HepG2 (cell line): ENCODE measurements around the gene BPIFB2. TPM values are rescaled to one million over a fixed set of nuclear protein-coding genes. Genes with fewer than 3 reads are reported as not detected.

Experiments used
- KDM4B ChIP-seq: sonication (generic); formaldehyde crosslinking; IDR thresholded peaks from 2 replicates; pipeline ENCODE4 v1.4.0; 2020; ENCODE audit warnings: missing genetic modification reagents
- MAFK ChIP-seq, 2 experiments: IDR thresholded peaks in 1 of 2; conservative IDR thresholded peaks in 1 of 2; 2 replicates each; pipeline ENCODE4 v1.6.1; 2011; ENCODE audit warnings: improper control_type of control experiment in 2 of 2, low read length in 2 of 2
- MTA3 ChIP-seq: sonication (generic); formaldehyde crosslinking; IDR thresholded peaks from 2 replicates; pipeline ENCODE4 v1.4.0; 2020; ENCODE audit warnings: missing genetic modification reagents
- NFE2 ChIP-seq: sonication (generic); formaldehyde crosslinking; IDR thresholded peaks from 2 replicates; pipeline ENCODE4 v1.4.0; 2020; ENCODE audit warnings: missing genetic modification reagents
- SRSF1 ChIP-seq: fragments of 200-400 bp; formaldehyde crosslinking; optimal IDR thresholded peaks from 2 replicates; pipeline ENCODE3; 2017; ENCODE audit warnings: mild to moderate bottlenecking, low read depth, low read length, moderate library complexity
- SRSF9 ChIP-seq: fragments of 200-400 bp; formaldehyde crosslinking; IDR thresholded peaks from 2 replicates; pipeline ENCODE4 v1.6.1; 2018; ENCODE audit warnings: borderline replicate concordance, mild to moderate bottlenecking, low read depth, low read length; ENCODE audit not compliant: insufficient read depth, poor library complexity, severe bottlenecking
- TEAD3 ChIP-seq: optimal IDR thresholded peaks from 2 replicates; pipeline ENCODE3; 2016; ENCODE audit warnings: borderline replicate concordance
- TSC22D2 ChIP-seq: sonication (generic); formaldehyde crosslinking; IDR thresholded peaks from 2 replicates; pipeline ENCODE4 v1.5.1; 2020; ENCODE audit warnings: missing genetic modification reagents, mild to moderate bottlenecking, borderline replicate concordance
- XRCC5 ChIP-seq: fragments of 200-400 bp; formaldehyde crosslinking; optimal IDR thresholded peaks from 2 replicates; pipeline ENCODE3; 2017; ENCODE audit warnings: mild to moderate bottlenecking, low read length
- ZFP62 ChIP-seq: sonication (generic); formaldehyde crosslinking; IDR thresholded peaks from 2 replicates; pipeline ENCODE4 v1.4.0; 2020; ENCODE audit warnings: missing genetic modification reagents
- ZNF30 ChIP-seq: sonication (generic); formaldehyde crosslinking; IDR thresholded peaks from 2 replicates; pipeline ENCODE4 v1.5.0; 2020; ENCODE audit warnings: mild to moderate bottlenecking, missing genetic modification reagents
- ZNF34 ChIP-seq: sonication (generic); formaldehyde crosslinking; IDR thresholded peaks from 2 replicates; pipeline ENCODE4 v1.4.0; 2020; ENCODE audit warnings: mild to moderate bottlenecking, missing genetic modification reagents, borderline replicate concordance
- polyA plus RNA-seq, 8 experiments: library from polyadenylated mRNA; depleted of rRNA in 3 of 8; stranded (reverse) in 7 of 8; unstranded in 1 of 8; fragments of >200 nt; fragmentation: Illumina TruSeq in 4 of 8; extraction: Trizol in 4 of 8; gene quantifications; 2 replicates each; pipeline versions ENCODE4 v1.2.1 to v1.2.3, GENCODE V29; 2011 to 2016; ENCODE audit warnings: low read depth in 4 of 8, missing spikeins in 1 of 8, mixed read lengths in 1 of 8; ENCODE audit not compliant: insufficient read depth in 1 of 8
- total RNA-seq, 5 experiments: library from RNA; depleted of rRNA; stranded (reverse); fragments of >200 nt; fragmentation: Illumina TruSeq; extraction: Trizol; gene quantifications; 2 replicates each; pipeline ENCODE4 v1.2.3, GENCODE V29; 2016; ENCODE audit warnings: low read depth in 1 of 5
- TF ChIP-seq, protein P1 (sequence below): IDR thresholded peaks from 2 replicates; pipeline ENCODE4 v1.4.0; 2020; ENCODE audit warnings: mild to moderate bottlenecking, missing genetic modification reagents
- TF ChIP-seq, protein P2 (sequence below): IDR thresholded peaks from 2 replicates; pipeline ENCODE4 v1.6.1; 2016; ENCODE audit warnings: missing compliant biosample characterization, missing genetic modification reagents, borderline replicate concordance
- TF ChIP-seq, protein P3 (sequence below): IDR thresholded peaks from 2 replicates; pipeline ENCODE4 v1.6.1; 2016; ENCODE audit warnings: missing compliant biosample characterization, missing genetic modification reagents, borderline replicate concordance
- TF ChIP-seq, protein P4 (sequence below): sonication (generic); formaldehyde crosslinking; IDR thresholded peaks from 2 replicates; pipeline ENCODE4 v1.4.0; 2020; ENCODE audit warnings: missing genetic modification reagents

BPIFB2 gene
- total and polyA plus RNA-seq, 2 of the 13 experiments (the other 11 are each of a cell fraction or from before 2014, with no cell fraction given): 54.5 to 902 TPM

DNA sequence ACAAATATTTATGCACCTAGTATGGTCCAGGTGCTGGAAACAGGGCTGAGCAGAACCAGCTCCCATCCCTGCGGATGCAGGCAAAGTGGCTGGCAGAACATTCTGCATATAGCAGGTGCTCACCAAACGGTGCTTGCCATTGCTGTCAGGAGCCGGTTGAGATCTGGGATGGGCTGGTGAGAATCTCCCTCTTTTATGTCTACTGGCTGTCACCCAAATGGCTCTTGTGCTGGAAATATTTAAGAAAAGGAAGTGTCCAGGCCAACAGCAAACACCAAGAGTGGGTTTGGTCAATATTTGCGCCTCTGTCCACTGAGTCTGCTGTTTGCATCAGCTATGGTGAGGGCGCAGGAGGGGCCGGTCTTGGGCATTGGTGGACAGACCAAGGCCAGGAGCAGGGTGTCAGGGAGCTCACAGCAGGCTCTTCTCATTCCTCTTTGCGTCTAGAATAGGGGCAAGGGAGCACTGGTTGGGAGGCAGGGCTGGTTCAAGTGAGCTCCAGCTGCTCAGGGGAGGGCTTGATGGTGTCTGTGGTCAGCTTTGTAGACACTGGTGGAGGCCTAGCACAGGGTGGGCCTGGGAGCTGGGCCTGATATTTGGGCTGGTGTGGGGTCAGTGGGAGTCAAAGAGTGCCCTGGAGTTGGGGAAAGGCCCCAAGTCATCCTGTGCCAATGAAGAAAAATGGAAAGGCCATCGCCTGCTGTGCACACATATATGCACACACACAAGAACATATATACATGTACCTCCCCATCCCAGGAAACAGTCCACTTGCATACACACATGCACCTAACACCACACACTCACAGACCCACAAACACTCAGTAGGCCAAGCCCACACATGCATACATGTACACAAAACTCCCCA is 1.4 kb upstream of the BPIFB2 start (continued):
- TF ChIP-seq SRSF9 (no peak), ZFP62 (CRISPR knock-in tag) (no peak), TEAD3 (CRISPR knock-in tag) (peak; percentile 95), SRSF1 (peak; percentile 81), MAFK (conservative IDR thresholded peaks at IDR 0.05 in 1 of 2, IDR thresholded peaks at IDR 0.05 in 1 of 2; ENCODE audit: low read length in 2 of 2) (no peak), NFE2 (CRISPR knock-in tag) (no peak), XRCC5 (peak; percentile 92), MTA3 (CRISPR knock-in tag) (no peak), ZNF34 (0 out of 2 replicates have a peak, but pooled peaks have one; percentile 19), TSC22D2 (CRISPR knock-in tag) (peak; percentile 49; the same call in 1 of the 2 replicates), ZNF30 (CRISPR knock-in tag) (no peak), KDM4B (CRISPR knock-in tag) (peak; percentile 94)
- TF ChIP-seq, protein P1, sequence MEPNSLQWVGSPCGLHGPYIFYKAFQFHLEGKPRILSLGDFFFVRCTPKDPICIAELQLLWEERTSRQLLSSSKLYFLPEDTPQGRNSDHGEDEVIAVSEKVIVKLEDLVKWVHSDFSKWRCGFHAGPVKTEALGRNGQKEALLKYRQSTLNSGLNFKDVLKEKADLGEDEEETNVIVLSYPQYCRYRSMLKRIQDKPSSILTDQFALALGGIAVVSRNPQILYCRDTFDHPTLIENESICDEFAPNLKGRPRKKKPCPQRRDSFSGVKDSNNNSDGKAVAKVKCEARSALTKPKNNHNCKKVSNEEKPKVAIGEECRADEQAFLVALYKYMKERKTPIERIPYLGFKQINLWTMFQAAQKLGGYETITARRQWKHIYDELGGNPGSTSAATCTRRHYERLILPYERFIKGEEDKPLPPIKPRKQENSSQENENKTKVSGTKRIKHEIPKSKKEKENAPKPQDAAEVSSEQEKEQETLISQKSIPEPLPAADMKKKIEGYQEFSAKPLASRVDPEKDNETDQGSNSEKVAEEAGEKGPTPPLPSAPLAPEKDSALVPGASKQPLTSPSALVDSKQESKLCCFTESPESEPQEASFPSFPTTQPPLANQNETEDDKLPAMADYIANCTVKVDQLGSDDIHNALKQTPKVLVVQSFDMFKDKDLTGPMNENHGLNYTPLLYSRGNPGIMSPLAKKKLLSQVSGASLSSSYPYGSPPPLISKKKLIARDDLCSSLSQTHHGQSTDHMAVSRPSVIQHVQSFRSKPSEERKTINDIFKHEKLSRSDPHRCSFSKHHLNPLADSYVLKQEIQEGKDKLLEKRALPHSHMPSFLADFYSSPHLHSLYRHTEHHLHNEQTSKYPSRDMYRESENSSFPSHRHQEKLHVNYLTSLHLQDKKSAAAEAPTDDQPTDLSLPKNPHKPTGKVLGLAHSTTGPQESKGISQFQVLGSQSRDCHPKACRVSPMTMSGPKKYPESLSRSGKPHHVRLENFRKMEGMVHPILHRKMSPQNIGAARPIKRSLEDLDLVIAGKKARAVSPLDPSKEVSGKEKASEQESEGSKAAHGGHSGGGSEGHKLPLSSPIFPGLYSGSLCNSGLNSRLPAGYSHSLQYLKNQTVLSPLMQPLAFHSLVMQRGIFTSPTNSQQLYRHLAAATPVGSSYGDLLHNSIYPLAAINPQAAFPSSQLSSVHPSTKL (CRISPR knock-in tag): peak; percentile 99
- TF ChIP-seq, protein P2, sequence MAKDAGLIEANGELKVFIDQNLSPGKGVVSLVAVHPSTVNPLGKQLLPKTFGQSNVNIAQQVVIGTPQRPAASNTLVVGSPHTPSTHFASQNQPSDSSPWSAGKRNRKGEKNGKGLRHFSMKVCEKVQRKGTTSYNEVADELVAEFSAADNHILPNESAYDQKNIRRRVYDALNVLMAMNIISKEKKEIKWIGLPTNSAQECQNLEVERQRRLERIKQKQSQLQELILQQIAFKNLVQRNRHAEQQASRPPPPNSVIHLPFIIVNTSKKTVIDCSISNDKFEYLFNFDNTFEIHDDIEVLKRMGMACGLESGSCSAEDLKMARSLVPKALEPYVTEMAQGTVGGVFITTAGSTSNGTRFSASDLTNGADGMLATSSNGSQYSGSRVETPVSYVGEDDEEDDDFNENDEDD: peak; percentile 43; the same call in 1 of the 2 replicates
- TF ChIP-seq, protein P3, sequence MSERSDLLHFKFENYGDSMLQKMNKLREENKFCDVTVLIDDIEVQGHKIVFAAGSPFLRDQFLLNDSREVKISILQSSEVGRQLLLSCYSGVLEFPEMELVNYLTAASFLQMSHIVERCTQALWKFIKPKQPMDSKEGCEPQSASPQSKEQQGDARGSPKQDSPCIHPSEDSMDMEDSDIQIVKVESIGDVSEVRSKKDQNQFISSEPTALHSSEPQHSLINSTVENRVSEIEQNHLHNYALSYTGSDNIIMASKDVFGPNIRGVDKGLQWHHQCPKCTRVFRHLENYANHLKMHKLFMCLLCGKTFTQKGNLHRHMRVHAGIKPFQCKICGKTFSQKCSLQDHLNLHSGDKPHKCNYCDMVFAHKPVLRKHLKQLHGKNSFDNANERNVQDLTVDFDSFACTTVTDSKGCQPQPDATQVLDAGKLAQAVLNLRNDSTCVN (CRISPR knock-in tag): peak; percentile 90
- TF ChIP-seq, protein P4, sequence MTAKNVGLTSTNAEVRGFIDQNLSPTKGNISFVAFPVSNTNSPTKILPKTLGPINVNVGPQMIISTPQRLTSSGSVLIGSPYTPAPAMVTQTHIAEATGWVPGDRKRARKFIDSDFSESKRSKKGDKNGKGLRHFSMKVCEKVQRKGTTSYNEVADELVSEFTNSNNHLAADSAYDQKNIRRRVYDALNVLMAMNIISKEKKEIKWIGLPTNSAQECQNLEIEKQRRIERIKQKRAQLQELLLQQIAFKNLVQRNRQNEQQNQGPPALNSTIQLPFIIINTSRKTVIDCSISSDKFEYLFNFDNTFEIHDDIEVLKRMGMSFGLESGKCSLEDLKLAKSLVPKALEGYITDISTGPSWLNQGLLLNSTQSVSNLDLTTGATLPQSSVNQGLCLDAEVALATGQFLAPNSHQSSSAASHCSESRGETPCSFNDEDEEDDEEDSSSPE (CRISPR knock-in tag): no peak
